Type B pancreatic cell (in vitro differentiated cells): Measurements from ENCODE around the gene SND1. TPM values are rescaled to one million over a fixed set of nuclear protein-coding genes. Genes with fewer than 3 reads are reported as not detected.

Experiments used
- DNase-seq: peaks from one replicate; pipeline ENCODE4 v3.0.0; 2021; ENCODE audit warnings: mixed read lengths; ENCODE audit not compliant: unreplicated experiment; ENCODE audit errors: extremely low spot score
- H3K27ac Mint-ChIP-seq: 2 replicates; pipeline ENCODE4 v1.8.0; 2021; ENCODE audit warnings: mild to moderate bottlenecking, mixed read lengths
- H3K27me3 Mint-ChIP-seq: 2 replicates; pipeline ENCODE4 v1.8.0; 2021; ENCODE audit warnings: mixed read lengths
- H3K36me3 Mint-ChIP-seq: 2 replicates; pipeline ENCODE4 v1.8.0; 2021; ENCODE audit warnings: mixed read lengths
- H3K4me1 Mint-ChIP-seq: one replicate; pipeline ENCODE4 v1.8.0; 2021; ENCODE audit warnings: mixed read lengths; ENCODE audit not compliant: unreplicated experiment
- H3K4me3 Mint-ChIP-seq: 2 replicates; pipeline ENCODE4 v1.8.0; 2021; ENCODE audit warnings: mild to moderate bottlenecking, mixed read lengths
- H3K9me3 Mint-ChIP-seq: 2 replicates; pipeline ENCODE4 v1.8.0; 2021; ENCODE audit warnings: mixed read lengths
- total RNA-seq: library from RNA; stranded (reverse); gene quantifications from 2 replicates; pipeline ENCODE4 v1.2.1, GENCODE V29; 2021; ENCODE audit warnings: low replicate concordance
- TF ChIP-seq, protein P1 (sequence below): fragments of 200-600 bp; sonication (generic); conservative IDR thresholded peaks from 2 replicates; pipeline ENCODE4 v1.5.0; 2021; ENCODE audit warnings: antibody characterized with exemption, mild to moderate bottlenecking

SND1 gene
- total RNA-seq, 1 donor from 2014 or later: 199 TPM

DNA sequence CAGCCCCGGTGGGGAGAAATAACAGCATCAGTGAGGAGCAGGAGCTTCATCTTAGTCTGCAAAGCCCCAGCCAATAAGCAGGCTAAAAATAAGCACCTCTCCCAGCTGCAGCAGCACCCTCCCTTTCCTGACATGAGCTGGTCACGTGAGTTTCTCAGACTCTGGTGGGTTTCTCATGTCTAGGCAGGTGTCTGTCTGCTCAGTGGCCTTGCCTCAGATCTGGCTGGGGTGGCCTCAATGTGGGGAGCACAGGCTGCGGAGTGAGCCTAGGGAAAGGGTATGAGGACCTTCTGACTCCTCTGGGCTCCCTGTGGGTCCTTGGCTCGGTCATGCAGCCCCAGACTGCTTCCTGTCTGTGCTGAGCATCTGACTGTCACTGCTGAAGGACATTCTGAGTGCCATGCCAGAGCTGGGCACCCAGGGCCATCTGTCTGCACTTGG is 460.8 kb downstream of the SND1 start:
- peaks cover 26% of the 10 kb centered on the region for H3K27me3 Mint-ChIP-seq

DNA sequence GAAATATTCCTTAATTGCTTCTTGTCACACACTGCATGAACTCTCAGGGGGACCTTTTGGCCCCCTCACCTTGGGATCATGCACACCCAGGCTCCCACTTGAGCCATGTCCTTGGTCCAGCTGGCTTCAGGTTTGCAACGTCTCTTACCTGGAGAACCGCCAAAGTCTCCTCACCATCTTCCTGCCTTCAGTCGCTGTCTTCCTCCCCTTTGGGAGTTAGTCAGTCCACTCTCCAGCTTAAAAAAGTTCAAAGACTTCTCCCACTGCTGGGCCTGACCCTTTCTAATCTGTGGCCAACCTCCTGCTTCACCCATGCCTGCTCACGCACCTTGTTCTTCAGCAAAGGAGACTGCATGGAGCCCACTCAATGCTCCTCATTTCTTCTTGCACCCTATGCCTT is 461.8 kb downstream of the SND1 start:
- no peaks in the 10 kb centered on the region for H3K9me3 Mint-ChIP-seq
- H3K36me3 Mint-ChIP-seq: no peaks in the 10 kb centered on the region
- H3K4me3 Mint-ChIP-seq: no peak overlapping the region
- TF ChIP-seq, protein P1, sequence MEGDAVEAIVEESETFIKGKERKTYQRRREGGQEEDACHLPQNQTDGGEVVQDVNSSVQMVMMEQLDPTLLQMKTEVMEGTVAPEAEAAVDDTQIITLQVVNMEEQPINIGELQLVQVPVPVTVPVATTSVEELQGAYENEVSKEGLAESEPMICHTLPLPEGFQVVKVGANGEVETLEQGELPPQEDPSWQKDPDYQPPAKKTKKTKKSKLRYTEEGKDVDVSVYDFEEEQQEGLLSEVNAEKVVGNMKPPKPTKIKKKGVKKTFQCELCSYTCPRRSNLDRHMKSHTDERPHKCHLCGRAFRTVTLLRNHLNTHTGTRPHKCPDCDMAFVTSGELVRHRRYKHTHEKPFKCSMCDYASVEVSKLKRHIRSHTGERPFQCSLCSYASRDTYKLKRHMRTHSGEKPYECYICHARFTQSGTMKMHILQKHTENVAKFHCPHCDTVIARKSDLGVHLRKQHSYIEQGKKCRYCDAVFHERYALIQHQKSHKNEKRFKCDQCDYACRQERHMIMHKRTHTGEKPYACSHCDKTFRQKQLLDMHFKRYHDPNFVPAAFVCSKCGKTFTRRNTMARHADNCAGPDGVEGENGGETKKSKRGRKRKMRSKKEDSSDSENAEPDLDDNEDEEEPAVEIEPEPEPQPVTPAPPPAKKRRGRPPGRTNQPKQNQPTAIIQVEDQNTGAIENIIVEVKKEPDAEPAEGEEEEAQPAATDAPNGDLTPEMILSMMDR: no peak
- H3K27me3 Mint-ChIP-seq: peaks cover 23% of the 10 kb centered on the region
- H3K4me1 Mint-ChIP-seq: no peaks in the 10 kb centered on the region
- no peak overlapping the region for H3K27ac Mint-ChIP-seq
- DNase-seq: no peak

More for the DNA sequence above, 460.8 kb downstream of the SND1 start:
- Mint-ChIP-seq H3K27ac (no peak overlapping the region), H3K4me3 (no peak overlapping the region), H3K4me1 (no peaks in the 10 kb centered on the region), H3K9me3 (no peaks in the 10 kb centered on the region), H3K36me3 (no peaks in the 10 kb centered on the region)
- DNase-seq: no peak
- TF ChIP-seq, protein P1: no peak

DNA sequence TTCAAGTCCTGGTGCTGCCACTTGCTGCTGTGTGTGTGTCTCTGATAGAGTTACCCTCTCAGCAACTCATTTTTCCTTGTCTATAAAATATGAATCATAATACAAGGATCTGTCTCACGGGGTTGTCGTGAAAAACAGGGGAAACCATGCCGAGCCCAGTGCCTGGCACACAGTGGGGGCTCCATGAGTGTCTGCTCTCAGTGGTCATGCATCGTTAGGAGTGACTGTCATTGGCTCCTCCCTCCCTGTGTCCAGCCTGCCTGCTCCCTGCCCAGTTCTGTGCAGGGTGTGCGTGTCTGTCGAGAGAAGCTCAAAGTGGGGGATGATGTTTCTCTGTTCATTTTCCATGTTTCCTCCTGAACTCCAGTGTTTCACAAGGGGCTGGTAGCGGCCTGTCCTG is 462.8 kb downstream of the SND1 start:
- DNase-seq: no peak
- H3K36me3 Mint-ChIP-seq: no peaks in the 10 kb centered on the region
- H3K4me1 Mint-ChIP-seq: no peaks in the 10 kb centered on the region
- H3K27ac Mint-ChIP-seq: no peak overlapping the region
- no peak overlapping the region for H3K4me3 Mint-ChIP-seq
- peaks cover 22% of the 10 kb centered on the region for H3K27me3 Mint-ChIP-seq
- no peaks in the 10 kb centered on the region for H3K9me3 Mint-ChIP-seq
- TF ChIP-seq, protein P1: no peak

DNA sequence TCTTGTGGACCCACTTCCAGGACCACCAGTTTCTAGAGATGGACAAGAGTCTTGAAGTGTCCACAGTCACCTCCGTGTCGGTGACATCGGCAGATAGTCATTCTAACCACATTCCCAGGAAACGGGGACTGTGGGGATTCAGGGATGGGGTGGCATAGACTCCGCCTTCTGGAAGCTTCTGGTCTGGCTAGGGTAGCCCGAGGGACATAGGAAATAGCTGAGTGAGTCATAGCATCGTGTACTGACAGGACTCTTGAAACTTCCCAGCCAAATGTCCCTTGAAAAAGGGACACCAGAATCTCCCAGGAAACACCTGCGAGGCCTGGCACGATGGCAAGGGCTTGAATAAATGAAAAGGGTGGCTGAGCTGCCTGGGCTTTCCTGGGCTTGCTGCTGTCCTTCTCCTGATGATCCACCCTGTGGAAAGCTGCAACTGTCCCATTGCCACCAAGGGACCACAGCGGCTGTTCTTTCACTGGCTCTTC is 463.4 kb downstream of the SND1 start:
- H3K4me1 Mint-ChIP-seq: no peaks in the 10 kb centered on the region
- no peak overlapping the region for H3K4me3 Mint-ChIP-seq
- H3K27ac Mint-ChIP-seq: no peak overlapping the region
- peak; percentile 44 for DNase-seq
- TF ChIP-seq, protein P1: no peak
- H3K27me3 Mint-ChIP-seq: peaks cover 26% of the 10 kb centered on the region
- H3K36me3 Mint-ChIP-seq: no peaks in the 10 kb centered on the region
- no peaks in the 10 kb centered on the region for H3K9me3 Mint-ChIP-seq

DNA sequence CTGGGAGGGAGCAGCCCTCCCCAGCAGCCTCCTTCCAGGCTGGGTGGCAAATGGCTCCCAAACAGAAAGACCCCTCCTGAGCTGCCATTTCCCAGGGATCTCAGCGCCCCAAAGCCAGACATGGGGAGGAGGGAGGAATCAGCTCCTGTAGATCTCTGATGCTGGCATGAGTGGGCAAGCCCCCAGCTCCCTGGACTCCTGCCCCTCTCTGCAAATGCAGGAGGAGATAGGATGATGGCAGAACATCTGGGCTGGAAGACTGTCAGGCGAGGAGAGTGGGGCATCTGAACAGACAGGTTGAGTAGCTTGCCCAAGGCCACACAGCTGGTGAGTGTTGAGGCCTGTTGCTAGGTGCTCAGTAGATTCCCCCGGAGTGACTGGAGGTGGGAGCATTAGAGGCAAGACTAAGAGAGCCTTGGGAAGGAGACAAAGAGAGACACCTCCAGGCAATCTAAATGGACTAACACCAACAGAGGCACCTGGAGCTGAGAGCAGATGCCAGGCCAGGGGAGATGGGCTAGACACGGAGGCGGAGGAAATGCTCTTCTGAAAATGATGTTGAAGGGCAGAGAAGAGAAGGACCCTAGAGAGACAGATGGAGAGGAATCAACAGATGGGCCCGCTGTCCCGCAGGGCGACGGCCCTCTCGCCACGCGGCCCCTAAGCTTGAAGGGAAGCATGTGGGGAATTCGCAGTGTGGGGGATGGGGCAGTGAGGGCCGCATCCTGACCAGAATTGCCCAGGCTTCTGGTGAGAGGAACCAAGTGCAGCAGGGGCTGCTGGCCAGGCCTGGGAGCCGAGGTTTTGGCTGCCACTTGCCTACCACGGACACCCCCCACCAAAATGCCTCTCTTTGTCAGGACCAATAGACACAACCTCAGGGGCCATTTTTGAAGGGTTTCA is 464.1 kb downstream of the SND1 start:
- Mint-ChIP-seq H3K9me3 (no peaks in the 10 kb centered on the region), H3K36me3 (no peaks in the 10 kb centered on the region), H3K27ac (no peak overlapping the region), H3K4me3 (no peak overlapping the region), H3K4me1 (no peaks in the 10 kb centered on the region), H3K27me3 (peaks cover 26% of the 10 kb centered on the region)
- DNase-seq: peak; percentile 43
- TF ChIP-seq, protein P1: no peak
